ENCODE results near the gene SIRPA.

Gene SIRPA

GRCh38 chr20:1872459-1873097, 22.6 kb upstream of the SIRPA start:
- ChIA-PET CTCF (interaction anchor here (0.9 kb wide), 1 partner anchor 70 kb away, joined by 3 read pairs; no protein-coding TSS in a partner anchor), POLR2A (ENCODE audit: low non-redundant PET) (no interaction called here)
- DNase-seq (ENCODE audit: low spot score) = no peak
- H3K27ac ChIP-seq = no peak overlapping the region
- no peak for TF ChIP-seq CTCF (conservative IDR thresholded peaks at IDR 0.05; ENCODE audit: low read depth)

- no peak for TF ChIP-seq CTCF (conservative IDR thresholded peaks at IDR 0.05; ENCODE audit: low read depth)
- no peak for DNase-seq (ENCODE audit: low spot score)
- peak overlapping the region; percentile 23; the same call in 1 of the 2 replicates for H3K27ac ChIP-seq
- CTCF ChIA-PET = interaction anchor here (0.6 kb wide), 2 partner anchors 34 to 60 kb away, joined by 3 read pairs; no protein-coding TSS in a partner anchor
- POLR2A ChIA-PET (ENCODE audit: low non-redundant PET) = no interaction called here
These were observed 20.6 kb upstream of the SIRPA start for GRCh38 chr20:1874450-1875182.

- ChIA-PET POLR2A (ENCODE audit: low non-redundant PET) (no interaction called here), CTCF (no interaction called here)
- TF ChIP-seq CTCF (conservative IDR thresholded peaks at IDR 0.05; ENCODE audit: low read depth) = no peak
- peak overlapping the region; percentile 23 for H3K27ac ChIP-seq
- no peak for DNase-seq (ENCODE audit: low spot score)
These were observed 20.0 kb upstream of the SIRPA start for GRCh38 chr20:1875183-1875554.

GRCh38 chr20:1875762-1876161, 19.4 kb upstream of the SIRPA start:
- TF ChIP-seq CTCF (conservative IDR thresholded peaks at IDR 0.05; ENCODE audit: low read depth) = no peak
- no peak for DNase-seq (ENCODE audit: low spot score)
- H3K27ac ChIP-seq = peak overlapping the region; percentile 23
- CTCF ChIA-PET = no interaction called here
- POLR2A ChIA-PET (ENCODE audit: low non-redundant PET) = no interaction called here

- peak overlapping the region; percentile 23; the same call in 1 of the 2 replicates for H3K27ac ChIP-seq
- no peak for TF ChIP-seq CTCF (conservative IDR thresholded peaks at IDR 0.05; ENCODE audit: low read depth)
- DNase-seq (ENCODE audit: low spot score) = no peak
- ChIA-PET POLR2A (ENCODE audit: low non-redundant PET) (no interaction called here), CTCF (no interaction called here)
These were observed 18.8 kb upstream of the SIRPA start for GRCh38 chr20:1876217-1876921.

- no peak for TF ChIP-seq CTCF (conservative IDR thresholded peaks at IDR 0.05; ENCODE audit: low read depth)
- CTCF ChIA-PET = no interaction called here
- DNase-seq (ENCODE audit: low spot score) = peak; percentile 78
- no peak overlapping the region for H3K27ac ChIP-seq
- POLR2A ChIA-PET (ENCODE audit: low non-redundant PET) = no interaction called here
These were observed 18.1 kb upstream of the SIRPA start for GRCh38 chr20:1876975-1877608.

Measured in RWPE1 (cell line).